Measurements from ENCODE around the gene DBF4B. TPM values are rescaled to one million over a fixed set of nuclear protein-coding genes. Genes with fewer than 3 reads are reported as not detected.

The DBF4B gene
- total and polyA plus RNA-seq, 11 donors, result 1.4 to 5.3 (median 3.8) TPM

DNA sequence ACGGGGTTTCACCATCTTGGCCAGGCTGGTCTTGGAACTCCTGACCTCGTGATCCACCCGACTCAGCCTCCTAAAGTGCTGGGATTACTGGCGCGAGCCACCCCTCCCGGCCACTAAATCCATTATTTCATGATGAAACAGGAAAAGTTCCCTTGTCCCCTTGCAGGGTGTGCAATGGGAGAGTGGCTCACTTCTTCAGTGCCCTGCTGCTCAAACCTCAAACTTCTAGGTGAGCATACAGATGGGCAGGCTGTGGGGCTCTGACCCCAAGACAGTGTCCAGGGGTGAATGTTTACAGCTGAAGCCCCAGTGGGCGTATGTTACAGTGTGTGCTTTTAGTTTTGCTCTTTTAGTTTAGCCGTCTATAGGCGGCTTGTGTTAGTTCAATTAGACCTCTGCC lies 87.0 kb downstream of the DBF4B start:
- 75 to 85% (median 83%) methylated on average over 9 of the region's 9 CpGs for WGBS, 4 donors
- Histone ChIP-seq H3K27ac (peak overlapping the region in 11 of 12 donors; percentile 76 to 89 (median 83)), H3K4me3 (no peak overlapping the region), H3K9me3 (no peaks in the 10 kb centered on the region), H3K27me3 (no peaks in the 10 kb centered on the region), H3K36me3 (peaks cover 0 to 3% (median 0%) of the 10 kb centered on the region in 9 donors), H3K4me1 (peaks cover 5 to 56% (median 32%) of the 10 kb centered on the region in 12 donors)
- TF ChIP-seq, protein P1, sequence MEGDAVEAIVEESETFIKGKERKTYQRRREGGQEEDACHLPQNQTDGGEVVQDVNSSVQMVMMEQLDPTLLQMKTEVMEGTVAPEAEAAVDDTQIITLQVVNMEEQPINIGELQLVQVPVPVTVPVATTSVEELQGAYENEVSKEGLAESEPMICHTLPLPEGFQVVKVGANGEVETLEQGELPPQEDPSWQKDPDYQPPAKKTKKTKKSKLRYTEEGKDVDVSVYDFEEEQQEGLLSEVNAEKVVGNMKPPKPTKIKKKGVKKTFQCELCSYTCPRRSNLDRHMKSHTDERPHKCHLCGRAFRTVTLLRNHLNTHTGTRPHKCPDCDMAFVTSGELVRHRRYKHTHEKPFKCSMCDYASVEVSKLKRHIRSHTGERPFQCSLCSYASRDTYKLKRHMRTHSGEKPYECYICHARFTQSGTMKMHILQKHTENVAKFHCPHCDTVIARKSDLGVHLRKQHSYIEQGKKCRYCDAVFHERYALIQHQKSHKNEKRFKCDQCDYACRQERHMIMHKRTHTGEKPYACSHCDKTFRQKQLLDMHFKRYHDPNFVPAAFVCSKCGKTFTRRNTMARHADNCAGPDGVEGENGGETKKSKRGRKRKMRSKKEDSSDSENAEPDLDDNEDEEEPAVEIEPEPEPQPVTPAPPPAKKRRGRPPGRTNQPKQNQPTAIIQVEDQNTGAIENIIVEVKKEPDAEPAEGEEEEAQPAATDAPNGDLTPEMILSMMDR (IDR thresholded peaks at IDR 0.05), result no peak
- TF ChIP-seq POLR2A (IDR thresholded peaks at IDR 0.05), result no peak
- intact Hi-C loops (cut with DNase I), result no loop called here
- no peak for ATAC-seq
- no peak for DNase-seq

- WGBS, 4 donors, result 56 to 73% (median 68%) methylated on average over 10 of the region's 10 CpGs
- DNase-seq (no peak), ATAC-seq (no peak)
- Histone ChIP-seq H3K4me1 (peaks cover 5 to 56% (median 32%) of the 10 kb centered on the region in 12 donors), H3K4me3 (no peak overlapping the region), H3K9me3 (no peaks in the 10 kb centered on the region), H3K36me3 (peaks cover 0 to 5% (median 0%) of the 10 kb centered on the region in 9 donors), H3K27me3 (no peaks in the 10 kb centered on the region), H3K27ac (peak overlapping the region in 11 of 12 donors; percentile 76 to 89 (median 83))
- intact Hi-C loops (cut with DNase I), result no loop called here
- no peak for TF ChIP-seq POLR2A (IDR thresholded peaks at IDR 0.05)
- TF ChIP-seq, protein P1 (IDR thresholded peaks at IDR 0.05), result no peak
Measured at GRCh38 chr17:44795928-44796327, 87.5 kb downstream of the DBF4B start.

DNA sequence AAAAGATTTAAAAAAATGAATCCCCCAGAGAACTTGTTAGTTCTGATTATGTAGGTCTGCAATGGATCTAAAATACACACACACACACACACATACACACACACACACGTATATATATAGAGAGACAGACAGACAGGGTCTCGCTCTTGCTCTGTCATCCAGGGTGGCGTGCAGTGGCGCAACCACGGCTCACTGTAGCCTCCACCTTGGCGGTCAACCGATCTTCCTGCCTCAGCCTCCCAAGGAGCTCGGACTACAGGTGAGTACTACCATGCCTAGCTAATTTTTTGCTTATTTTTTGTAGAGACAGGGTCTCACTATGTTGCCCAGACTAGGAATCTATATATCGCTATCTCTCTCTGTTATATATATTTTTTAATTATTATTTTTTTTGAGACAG lies 88.3 kb downstream of the DBF4B start:
- TF ChIP-seq, protein P1 (IDR thresholded peaks at IDR 0.05), result no peak
- TF ChIP-seq POLR2A (IDR thresholded peaks at IDR 0.05), result no peak
- intact Hi-C loops (cut with DNase I), result no loop called here
- Histone ChIP-seq H3K9me3 (no peaks in the 10 kb centered on the region), H3K27ac (peak overlapping the region in 10 of 12 donors; percentile 50 to 89 (median 83)), H3K4me1 (peaks cover 5 to 64% (median 36%) of the 10 kb centered on the region in 12 donors), H3K4me3 (no peak overlapping the region), H3K36me3 (peaks cover 0 to 7% (median 0%) of the 10 kb centered on the region in 9 donors), H3K27me3 (no peaks in the 10 kb centered on the region)
- no peak for DNase-seq
- WGBS, 4 donors, result 90 to 93% (median 92%) methylated on average over 9 of the region's 9 CpGs
- no peak for ATAC-seq

GRCh38 chr17:44797802-44798201 lies 89.3 kb downstream of the DBF4B start:
- DNase-seq, result peak in 1 of 5 donors; percentile 53
- Histone ChIP-seq H3K27me3 (no peaks in the 10 kb centered on the region), H3K36me3 (peaks cover 0 to 10% (median 0%) of the 10 kb centered on the region in 9 donors), H3K4me1 (peaks cover 5 to 74% (median 44%) of the 10 kb centered on the region in 12 donors), H3K27ac (peak overlapping the region; percentile 50 to 88 (median 82)), H3K4me3 (peak overlapping the region in 4 of 12 donors; percentile 1 to 8 (median 4)), H3K9me3 (no peaks in the 10 kb centered on the region)
- ATAC-seq, result peak; percentile 50 to 74 (median 56)
- TF ChIP-seq, protein P1 (IDR thresholded peaks at IDR 0.05), result no peak
- no peak for TF ChIP-seq POLR2A (IDR thresholded peaks at IDR 0.05)
- 44 to 58% (median 51%) methylated on average over 11 of the region's 11 CpGs for WGBS, 4 donors
- intact Hi-C loops (cut with DNase I), result no loop called here
